NCI-H1092 (cell line): ENCODE results near the gene AEBP1.

ENCODE experiments used
- DNase-seq: peaks from one replicate; lab custom pipeline; 2025; lab: John Stamatoyannopoulos, UW

AEBP1 gene

DNA sequence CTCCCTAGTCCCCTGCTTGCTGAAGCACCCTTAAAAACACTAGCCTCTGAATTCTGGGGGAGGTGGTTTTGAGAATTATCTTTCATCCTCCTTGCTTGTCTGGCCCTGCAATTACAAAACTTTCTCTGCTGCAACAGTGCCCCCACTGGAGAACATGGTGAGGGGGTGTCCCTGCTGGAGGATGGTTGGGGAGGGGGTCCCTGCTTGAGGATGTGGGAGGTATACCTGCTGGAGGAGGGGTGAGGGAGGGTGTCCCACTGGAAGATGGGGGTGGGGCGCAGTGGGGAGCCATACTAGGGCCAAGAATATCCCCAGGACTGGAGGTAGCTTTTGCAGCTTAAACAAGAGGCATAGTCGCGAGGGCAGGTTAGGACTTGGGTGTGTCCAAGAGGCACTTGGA is 18.6 kb upstream of the AEBP1 start:
- no peak for DNase-seq

DNA sequence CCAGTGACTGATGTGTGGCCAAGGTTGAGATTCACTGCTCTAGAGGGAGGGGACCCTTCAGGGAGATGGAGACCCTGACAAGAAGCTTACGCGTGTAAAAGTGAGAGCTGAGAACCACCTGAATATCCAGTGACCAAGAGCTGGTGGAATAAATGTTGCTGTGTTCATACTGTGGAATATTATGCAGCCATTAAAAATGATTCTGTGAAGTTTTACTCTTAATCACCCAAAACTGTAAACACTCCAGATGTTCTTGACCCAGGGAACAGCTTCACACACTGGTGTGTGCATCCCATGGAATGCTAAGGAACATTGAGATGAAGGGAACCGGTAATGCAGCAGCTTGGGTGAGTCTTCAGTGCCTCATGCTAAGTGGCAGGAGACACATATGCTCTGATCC is 17.5 kb upstream of the AEBP1 start:
- no peak for DNase-seq

DNA sequence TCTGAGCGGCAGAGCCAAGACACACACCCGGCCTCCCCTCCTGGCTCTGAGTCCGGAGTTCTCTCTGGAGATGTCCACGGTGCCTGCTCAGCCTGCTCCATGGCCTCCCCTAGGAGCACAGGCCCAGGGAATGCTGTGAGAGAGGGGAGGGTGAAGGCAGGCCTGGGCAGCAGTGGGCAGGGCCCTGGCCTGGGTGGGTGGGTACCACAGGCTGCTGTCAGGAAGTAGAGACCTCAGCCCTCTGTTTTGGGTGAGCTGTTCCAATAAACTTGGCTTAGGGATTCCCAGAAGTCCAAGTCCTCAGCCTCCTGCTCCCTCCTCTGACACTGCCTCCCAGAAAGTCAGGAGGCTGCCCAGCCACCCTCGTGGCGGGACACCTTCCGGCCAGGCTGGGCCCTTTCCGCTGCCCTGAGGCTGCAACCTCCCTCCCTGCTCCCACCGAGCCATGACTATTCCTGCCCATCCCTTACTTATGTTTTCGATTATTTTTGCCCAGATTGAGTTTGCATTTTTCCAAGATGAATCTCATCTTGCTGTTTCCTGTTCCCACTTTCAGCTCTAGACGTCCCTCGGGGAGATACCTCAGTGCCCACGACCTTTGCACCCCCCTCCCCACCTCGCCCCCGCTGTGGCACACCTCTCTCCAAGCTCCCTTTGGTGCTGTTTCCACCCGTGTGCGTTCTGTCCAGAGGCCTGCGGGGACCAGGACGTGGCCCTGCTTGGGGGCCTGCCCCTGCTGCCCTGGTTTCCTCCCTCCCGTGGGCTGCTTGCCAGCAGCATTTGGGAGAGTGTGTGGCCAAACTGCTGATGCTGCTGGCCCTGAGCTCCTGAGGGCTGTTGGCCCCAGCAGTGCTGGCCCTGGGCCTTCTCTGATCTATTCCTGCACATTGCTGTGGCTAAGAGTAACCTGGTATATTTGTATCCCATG is 16.0 kb upstream of the AEBP1 start:
- DNase-seq, result no peak

DNA sequence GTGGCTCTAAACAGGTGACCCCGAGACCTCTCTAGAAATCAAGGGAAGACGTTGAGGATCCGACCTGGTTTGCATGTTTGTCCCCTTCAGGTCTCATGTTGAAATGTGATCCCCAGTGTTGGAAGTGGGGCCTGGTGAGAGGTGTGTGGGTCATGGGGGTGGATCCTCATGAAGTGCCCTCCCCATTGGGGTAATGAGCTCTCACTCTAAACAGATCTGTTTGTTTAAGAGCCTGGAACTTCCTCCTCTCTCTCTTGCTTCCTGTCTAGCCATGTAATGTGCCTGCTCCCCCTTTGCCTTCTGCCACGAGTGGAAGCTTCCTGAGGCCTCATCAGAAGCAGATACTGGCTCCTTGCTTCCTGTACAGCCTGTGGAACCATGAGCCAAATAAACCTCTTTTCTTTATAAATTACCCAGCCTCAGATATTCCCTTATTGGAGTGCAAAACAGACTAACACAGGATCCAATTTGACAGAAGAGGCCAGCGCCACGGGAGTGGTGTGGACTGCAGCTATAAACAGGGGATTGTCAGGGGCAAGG is 11.0 kb upstream of the AEBP1 start:
- DNase-seq, result no peak

DNA sequence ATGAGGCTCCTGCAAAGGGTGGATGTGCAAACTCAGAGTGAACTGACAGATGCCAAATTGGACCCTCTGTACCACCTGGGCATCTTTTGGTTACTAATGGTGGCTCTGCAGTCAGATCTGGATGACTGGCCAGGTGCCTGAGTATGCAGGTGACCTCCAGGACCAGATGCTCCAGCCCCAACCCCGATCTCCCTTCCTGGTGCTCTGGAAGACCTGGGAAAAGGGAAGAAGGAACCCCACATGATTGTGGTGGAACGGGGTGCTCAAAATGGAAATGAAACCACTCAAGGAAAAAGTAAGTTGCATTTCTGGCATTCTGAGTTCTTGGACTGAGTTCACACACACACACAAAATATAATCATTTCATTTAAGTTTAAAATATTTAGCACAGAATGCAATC is 9.8 kb upstream of the AEBP1 start:
- DNase-seq, result no peak

DNA sequence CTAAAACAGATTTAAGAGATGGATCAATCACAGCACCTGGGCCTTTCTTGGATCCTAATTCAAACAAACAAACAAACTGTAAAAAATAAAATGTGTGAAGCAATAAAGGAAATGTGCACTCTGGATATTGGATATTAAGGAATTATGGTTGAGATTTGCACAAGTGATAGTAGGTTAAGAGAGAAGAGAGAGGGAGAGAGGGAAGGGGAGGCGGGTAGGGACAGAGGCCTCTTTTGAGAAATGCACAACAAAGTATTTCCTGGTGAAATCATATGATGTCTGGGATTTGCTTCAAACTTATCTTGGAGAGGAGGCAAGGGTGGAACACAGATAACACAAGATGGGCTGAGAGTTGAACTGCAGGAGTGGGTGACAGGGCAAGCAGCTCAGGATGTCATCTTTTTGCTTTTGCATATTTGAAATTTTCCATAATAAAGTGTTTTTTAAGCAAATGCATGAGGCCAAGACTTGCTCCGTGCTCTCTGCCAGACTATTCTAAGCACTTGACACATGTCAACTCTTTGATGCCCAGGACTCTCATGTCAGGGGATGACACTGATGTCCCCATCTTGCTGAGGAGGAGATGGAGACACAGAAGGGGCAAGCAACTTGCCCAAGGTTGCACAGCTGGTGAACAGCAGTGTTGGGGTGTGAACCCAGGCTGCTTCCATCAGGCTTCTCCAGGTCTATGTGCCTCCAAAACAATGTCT is 9.1 kb upstream of the AEBP1 start:
- no peak for DNase-seq

DNA sequence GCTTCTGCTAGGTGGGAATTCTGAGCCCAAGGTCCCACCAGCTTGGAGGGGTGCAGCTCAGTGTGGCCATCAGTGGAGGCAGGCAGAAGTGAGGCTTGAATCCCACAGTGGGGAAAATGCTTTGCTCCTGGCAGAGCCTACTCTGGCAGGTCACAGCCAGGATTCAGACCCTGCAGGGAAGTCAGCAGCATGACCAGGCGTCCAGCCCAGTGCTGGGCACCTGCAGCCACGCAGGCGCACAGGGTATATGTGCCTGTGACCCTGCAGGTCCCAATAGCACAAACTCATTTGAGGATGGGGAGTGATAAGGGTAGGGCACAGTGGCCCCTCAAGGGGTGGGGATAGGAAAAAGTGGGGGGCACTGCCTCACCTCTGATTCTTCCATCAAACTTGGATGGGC is 8.4 kb upstream of the AEBP1 start:
- DNase-seq, result no peak

DNA sequence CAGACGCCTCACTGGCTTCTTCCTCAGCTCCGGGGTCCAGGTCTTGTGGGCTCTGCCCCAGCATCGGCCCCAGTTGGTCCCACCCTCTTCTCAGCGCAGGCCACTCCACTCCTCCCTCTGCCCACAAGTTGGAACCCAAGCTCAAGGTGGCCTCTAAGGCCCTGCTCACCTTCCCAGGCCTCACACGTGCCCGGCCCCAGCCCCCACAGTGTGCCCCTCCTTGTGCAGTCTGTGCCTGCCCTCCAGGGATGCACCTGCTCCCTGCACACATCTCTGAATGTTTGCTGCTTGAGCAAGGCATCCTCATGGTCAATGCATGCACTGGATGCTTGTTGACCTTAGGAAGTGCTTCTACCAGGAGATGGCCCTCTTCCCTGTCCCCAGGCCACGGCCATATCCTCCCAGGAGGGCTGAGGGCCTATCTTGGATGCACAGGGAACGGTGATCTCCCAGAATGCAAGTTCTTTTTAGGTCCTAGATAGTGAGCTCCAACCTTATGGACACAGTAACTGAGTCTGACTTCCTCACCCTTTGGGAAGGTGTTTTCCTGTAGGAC is 7.7 kb upstream of the AEBP1 start:
- no peak for DNase-seq

DNA sequence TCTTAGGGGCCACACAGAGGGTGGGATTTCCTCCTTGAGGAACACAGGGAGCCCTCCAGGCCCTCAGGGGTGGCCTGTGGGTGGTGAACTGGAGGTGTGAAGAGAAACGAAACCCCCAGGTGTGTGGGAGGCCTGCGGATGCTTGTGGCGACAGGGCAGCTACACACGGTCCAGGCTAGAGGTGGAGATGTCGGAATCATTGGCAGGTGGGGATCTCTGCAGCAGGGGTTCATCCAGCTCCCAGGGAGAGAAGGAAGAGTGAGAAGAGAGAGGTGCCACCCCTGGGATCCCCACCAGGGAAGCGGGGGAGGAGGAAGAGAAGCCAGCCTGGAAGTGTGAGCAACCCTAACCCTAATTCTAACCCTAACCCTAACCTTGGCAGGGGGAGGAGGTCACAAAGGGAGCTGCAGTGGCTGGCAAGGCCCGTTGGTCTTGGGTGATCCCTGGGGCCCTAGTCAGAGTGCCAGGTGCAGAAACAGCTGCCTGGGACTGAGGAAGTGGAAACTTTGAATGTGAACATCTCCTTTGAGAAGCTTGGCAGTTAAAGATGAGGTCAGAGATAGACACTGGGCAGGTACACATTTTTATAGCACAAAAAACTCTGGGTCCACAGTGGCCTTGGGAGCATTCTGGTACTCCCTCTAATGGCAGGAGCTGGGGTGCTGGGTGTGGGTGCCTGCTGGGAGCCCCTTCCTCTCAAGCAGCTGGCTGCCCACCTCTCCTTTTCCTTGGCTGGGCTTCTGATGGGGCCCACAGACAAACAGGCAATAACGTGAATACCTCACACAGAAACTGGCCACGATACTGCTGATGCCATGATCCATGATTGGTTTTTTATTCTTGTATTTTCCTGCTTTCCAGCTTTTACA is 6.8 kb upstream of the AEBP1 start:
- no peak for DNase-seq

DNA sequence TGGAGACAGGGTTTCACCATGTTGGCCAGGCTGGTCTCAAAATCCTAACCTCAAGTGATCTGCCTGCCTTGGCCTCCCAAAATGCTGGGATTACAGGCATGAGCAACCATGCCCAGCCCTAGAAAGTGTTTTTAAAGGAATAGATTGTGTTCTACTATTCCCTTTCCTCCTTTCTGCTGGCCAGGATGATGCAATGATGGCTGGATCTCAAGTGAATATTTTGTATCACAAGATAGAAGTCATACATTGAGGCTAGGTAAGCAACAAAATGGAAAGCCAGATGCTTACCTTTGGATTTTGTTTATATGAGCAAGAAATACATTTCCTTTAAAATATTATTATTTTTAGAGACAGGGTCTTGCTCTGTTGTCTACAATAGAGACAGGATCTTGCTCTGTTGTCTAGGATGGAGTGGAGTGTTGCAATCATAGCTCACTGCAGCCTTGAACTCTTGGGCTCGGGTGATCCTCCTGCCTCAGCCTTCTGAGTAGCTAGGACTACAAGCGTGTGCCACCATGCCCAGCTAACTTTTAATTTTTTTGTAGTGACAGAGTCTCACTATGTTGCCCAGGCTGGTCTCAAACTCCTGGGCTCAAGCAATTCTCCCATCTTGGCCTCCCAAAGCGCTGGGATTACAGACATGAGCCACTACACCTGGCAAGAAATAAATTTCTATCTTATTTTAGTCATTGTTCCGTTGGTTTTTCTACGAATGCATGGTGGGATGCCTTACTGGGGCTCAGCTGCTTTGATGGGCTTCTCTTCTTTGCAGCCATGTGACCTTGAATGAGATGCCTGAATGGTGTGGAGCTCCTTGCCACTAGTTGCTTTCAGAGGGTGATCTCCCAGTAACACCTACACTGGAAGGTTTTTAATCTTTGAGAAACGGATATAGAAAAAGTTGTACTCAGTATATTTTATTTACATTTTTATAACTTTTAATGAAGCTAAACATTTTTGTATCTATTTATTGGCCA is 5.8 kb upstream of the AEBP1 start:
- no peak for DNase-seq

DNA sequence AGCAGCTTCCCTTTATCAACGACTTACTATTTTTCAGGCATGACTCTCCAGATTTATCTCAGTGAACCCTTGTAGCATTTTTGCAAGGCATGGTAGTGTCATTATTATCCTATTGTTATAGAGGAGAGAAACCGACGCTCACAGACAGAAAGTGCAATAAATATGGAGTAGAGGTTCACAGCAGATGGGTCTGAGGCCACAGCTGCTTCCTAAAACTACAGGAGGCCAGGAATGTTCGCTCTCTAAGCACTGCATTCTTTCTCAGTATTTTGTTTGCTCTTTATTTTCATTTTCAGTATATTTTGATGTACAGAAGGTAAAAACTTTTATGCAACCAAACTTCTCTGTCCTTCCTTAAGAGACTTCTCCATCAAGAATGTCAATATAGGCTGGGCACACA is 4.5 kb upstream of the AEBP1 start:
- DNase-seq, result no peak

DNA sequence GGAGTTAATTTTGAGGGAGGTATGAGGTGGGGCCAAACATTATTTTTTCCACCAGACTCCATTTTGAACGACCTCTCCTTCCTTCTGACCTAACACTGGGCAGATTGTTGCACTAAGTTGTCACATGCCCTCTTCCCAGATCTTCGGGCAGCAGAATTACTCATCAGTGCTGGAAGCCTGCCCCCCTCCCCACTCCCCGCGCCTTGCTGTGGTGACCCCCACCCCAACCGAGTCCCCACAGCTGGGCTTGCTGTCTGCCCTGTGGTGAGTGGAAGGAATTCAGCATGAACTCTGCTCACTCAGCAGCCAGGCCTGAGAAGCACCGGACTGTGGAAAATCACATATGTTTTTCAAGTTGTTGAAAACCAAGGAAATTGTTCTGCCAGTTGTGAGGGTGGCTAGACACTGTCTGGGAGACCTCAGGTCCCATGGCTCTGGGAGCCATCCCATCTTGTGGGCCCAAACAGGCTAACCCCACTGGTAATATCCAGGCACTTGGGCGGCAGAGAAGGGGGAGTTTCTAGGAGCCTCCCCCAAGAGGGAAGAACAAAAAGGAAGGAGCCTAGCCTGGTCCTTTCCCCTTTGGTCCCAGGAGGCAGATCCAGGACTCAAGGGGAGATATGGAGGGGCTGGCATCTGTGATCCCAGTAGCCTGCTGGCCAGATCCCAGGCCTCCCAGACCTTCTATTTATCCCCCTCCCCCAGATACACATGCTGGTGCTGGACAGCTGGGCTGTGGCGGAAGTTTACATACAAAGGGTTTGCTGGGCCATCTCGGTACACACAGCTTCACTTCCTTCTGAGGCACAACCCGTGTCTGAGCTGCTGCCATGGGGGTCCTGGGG is 3.5 kb upstream of the AEBP1 start:
- no peak for DNase-seq

DNA sequence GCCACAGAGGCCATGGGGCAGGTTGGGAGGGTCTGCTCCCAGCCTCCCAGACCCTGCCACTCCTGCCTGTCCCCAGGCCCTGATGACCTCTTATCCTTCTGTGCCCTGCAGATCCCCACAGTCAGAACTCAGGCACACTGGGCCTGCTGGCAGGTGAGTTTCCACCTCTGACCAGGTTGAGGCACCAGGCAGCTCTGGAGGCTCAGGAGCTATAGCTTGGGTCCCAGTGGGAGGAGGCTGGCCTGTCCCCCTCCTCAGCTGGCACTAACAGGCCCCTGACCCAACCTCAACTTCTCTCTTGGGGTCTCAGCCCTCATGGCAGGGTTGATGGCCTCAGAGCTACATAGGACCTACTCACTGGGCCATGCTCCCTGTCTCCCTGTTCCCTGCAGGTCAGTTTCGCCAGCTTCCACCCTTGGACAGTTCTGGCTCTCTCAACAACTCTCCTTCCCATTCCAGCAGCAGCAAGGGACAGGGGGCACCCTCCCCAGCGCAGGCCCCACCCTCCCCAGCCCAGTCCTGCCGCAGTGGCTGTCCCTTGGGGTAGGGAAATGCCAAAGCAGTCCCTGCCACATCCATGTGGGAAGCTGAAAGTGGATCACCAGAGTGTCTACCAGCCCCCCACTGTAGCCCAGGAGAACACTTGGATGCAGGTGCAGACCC is 2.7 kb upstream of the AEBP1 start:
- no peak for DNase-seq

DNA sequence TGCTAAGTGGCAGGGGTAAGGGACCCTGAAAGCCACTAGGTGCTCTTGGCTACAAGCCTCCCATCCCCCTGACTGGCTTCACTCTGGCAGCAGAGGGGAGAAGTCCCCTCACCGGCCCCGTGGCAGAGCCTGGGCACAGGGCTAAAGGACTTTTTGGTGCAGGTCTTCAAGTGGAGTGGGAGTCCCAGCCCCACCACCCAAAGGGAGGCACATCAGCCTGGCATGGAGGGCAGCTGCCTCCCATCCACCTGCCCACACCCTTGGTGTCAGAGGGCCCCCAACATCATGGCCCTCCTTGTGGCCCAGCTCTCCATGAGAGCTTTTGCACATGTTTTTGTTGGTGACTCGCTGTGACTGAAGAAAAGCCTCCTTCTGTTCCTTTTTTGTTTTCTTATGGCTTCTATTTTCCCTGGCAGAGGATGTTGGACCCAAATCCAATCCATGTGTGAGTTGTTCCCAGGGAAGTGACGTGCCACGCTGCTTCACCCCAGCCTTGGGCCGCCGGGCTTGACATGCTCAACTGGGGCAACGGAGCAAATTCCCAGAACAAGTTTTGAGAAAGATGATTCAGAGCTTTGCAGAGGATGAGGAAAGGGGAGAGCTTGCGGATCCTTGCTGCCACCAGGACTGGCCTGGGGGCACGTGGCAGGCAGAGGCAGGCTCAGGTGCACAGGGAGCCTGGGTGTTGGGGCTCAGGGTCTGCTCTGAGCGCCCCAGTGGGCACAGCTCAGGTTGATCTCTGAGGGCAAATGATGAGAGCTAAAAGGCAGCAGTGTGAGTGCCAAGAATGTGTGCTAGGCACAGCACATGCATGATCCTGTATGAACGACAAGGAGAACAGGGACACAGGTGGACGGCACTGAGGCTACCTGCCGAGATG is 1.9 kb upstream of the AEBP1 start:
- DNase-seq, result no peak

DNA sequence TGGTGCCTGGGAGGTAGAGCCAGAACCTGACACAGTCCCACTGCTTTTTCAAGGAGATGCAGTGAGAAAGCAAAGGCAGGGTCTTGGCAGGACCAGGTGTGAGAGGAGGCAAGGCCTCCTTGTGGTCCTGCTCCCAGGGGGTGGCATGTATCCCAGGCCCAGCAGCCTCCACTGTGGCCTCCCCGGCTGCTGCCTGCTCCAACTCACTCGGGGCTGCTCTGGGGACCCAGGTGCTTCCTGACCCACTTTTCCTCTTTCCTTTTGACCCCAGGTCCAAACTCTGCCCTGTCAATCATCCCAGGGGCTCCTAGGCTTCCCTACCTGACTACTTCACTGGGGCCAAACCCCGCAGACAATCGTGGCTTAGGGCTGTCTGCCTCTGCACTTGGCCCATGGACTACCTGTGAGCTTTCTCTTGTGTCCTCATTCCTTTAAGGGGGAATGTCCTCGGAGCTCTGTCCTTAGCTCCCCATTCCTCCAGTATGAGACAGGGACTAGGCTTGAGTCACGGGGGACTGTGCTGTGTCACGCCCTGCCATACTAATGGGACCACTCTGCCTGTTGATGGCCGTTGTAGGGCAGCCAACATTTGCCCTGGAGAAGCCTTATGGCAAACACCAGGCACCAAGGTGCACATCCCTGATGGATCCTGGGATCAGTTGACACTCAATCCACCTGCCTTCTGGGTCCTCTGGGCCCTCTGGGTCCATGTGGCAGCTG is 1.1 kb upstream of the AEBP1 start:
- DNase-seq, result no peak

DNA sequence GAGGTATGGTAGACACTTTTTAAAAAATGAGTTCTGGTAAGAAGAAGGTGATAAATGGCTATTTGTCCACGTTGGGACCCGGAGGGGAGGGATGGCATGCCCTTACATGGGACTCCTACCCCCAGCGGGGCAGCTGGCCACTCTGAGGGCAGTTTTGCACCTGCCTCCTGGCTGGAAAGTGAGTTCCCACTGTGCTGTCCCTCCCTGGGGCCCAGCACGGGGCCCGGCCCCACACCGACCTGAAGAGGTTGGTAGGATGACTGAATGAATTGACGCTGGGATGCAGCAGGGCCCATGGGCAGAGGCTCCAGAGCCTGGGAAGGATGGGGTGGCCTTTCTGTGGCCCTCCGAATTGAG is 601 bp upstream of the AEBP1 start:
- DNase-seq, result no peak
